Measurements from ENCODE around the gene PXYLP1.

- TF ChIP-seq CTCF (IDR thresholded peaks at IDR 0.05; ENCODE audit: poor library complexity) = no peak
- TF ChIP-seq EZH2 (IDR thresholded peaks at IDR 0.05; ENCODE audit: borderline replicate concordance) = no peak
- no peak for TF ChIP-seq EZH2phosphoT487 (IDR thresholded peaks at IDR 0.05; ENCODE audit: low read depth, severe bottlenecking, unreplicated experiment)
Observed at GRCh38 chr3:141233457-141234161, 2.0 kb downstream of the PXYLP1 start.

Data from hepatocyte (in vitro differentiated cells).